Endometrial microvascular endothelial cells (primary cell): ENCODE data around the gene SYK. TPM values are rescaled to one million over a fixed set of nuclear protein-coding genes. Genes with fewer than 3 reads are reported as not detected.

Experiments used
- in situ Hi-C: cut with HindIII; loops from 2 replicates; pipeline ENCODE4 v1.10.0; 2017; ENCODE audit warnings: low sequenced_read_pairs, low pct_unique_long_range_greater_than_20kb; ENCODE audit errors: inconsistent ontology term
- total RNA-seq: library from RNA; depleted of rRNA; stranded (reverse); fragments of >200 nt; gene quantifications from one replicate; pipeline ENCODE4 v1.2.3, GENCODE V29; 2015; ENCODE audit errors: inconsistent ontology term

SYK gene
- total RNA-seq, 1 donor from 2014 or later: not detected

DNA sequence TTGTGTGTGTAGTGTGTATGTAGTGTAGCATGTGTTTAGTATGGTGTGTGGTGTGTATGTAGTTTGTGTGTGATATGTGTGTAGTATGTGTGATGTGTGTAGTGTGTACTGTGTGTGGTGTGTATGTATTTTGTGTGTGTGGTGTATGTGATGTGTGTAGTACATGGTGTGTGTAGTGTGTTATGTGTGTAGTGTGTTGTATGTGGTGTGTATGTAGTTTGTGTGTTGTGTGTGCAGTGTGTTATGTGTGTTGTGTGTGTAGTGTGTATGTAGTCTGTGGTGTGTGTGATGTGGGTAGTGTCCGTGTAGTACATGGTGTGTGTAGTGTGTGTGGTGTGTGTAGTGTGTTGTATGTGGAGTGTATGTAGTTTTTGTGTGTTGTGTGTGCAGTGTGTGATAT lies 40.0 kb downstream of the SYK start:
- in situ Hi-C loops: no loop called here

DNA sequence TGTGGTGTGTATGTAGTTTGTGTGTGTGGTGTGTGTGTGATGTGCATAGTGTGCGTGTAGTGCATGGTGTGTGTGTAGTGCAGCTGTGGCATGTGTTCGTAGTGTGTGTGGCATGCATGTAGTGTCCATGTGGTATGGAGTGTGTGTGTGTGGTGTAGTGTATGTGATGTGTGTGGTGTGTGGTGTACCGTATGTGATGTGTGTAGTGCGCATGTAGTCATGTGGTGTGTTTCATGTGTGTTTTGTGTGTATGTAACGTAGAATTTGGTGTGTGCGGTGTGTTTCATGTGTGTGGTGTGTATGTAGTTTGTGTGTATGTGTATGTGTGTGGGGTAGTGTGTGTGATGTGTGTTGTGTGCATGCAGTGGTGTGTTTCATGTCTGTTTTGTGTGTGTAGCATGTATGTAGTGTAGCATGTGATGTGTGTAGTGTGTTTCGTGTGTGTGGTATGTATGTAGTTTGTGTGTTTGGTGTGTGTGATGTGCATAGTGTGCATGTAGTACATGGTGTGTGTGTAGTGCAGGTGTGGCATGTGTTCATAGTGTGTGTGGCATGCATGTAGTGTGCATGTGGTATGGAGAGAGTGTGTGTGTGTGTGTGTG lies 40.7 kb downstream of the SYK start:
- in situ Hi-C loops: no loop called here

DNA sequence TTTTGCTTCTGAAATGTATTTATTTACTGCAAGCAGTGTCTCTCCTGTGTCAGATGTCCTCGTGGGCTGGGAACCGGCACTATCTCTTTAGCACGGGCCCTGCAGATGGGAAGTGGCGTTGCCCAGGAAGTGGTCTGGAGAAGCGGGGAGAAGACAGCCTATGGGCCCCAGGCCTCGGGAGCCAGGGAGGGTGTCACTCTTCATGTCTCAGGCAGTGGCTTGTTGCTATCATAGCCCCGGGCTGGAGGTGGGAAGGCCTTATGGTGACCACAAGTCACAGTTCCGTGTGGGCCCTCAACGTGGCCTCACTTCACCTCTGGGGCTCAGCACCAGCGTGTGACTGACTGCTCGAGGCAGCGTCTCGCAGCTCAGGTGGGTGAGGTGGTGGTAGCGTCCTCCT lies 41.4 kb downstream of the SYK start:
- in situ Hi-C loops: no loop called here

DNA sequence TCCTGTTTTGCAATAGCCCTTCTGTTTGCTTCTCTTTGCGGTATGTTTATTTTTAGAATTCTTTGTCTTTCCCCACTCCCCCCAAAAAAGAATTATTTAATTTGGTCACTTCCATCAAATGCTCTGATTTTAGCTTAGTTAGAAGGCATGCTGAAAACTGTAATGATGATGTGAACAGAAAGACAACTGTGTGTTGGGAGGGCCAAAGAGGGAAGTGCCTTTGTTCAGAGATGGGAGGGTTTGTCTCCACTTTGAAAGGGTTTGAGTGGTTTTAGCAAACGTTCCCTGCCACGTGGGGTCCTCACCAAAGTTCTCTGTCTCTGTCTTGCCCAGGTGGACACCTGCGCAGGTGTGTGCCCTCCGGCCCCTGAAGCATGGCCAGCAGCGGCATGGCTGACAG lies 41.9 kb downstream of the SYK start:
- in situ Hi-C loops: no loop called here

DNA sequence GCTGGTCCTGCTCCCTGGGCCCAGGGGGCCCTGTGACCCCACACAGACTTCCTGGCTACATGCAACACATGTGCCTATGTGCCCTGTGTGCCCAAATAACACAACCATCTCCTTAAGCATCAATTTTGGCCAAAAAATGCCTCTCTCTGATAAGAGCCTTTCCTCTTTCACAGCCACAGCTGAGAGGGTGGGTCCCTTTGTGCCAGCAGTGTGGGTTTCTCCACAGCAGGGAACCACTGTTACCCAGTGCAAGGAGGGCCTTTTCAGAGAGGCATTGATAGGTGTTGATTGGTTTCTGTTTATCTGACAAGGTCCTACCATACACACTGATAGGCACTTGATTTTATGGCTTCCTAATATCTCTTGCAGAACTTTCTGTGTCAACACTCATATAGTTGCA lies 42.7 kb downstream of the SYK start:
- in situ Hi-C loops: no loop called here

DNA sequence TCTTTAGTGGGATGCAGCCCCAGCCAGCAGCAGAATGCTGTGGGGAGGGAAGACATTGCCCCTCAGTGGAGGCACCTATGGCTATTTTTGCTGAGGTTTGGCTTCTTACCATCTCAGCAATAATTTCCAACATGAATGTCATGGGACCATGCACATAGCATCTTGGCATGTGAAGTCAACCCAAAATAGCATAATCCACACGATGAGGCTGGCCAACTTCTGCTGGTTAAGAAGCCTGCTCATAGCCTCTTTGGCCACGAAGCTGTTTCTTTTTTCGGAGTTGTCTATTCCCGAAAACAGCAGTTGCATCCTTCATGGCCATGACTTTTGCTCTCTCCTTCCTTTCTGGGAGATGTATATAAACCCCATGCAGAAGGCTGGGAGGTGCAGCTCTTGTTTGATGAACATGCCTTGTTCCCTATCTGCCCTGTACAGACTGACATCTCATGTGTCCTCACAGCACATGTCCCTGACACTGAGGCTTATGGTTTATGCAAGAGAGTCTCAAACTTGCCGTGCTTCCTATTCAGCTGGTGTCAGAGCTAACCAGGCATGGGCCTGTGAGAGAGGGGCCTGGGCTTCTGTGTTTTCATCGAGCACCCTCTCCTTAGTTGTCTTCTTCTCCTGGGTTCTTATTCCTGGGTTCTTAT lies 45.3 kb downstream of the SYK start:
- in situ Hi-C loops: no loop called here

DNA sequence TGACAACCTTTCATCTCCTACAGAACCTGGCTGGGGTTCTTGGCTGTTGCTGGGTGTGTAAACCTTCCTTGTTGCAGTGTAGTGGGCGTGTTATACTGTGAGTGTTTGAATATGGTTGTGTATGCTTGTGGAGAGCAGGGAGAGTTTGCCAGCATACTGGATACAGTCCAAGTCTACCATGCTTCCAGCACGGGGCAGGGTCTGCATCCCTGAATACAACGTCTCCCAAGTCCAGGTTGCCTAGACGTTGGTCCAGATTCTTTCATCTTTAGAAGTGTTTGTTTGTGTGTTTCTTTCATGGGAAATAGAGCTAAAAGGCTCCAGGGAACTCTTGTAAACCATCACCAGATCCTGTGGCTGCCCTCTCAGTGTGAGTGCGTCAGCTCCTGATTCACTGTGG lies 46.4 kb downstream of the SYK start:
- in situ Hi-C loops: no loop called here

DNA sequence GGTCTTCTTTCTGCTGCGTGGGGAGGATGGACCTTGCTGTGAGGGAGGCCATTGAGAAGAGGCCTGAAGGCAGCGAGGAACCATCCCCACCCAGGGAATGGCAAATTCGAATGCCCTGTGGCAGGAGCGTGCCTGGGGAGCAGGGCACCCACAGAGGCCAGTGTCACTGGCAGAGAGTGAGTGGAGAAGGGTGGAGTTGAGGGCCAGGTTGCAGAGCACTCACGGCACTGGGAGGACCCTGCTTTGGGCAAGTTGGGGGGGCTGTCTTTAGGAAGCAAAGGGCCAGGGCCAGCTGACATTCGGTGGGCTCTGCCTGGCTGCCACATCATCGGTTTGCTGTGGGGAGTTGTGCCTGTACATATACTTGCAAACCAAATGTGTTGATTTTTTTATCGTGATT lies 47.2 kb downstream of the SYK start:
- in situ Hi-C loops: no loop called here

DNA sequence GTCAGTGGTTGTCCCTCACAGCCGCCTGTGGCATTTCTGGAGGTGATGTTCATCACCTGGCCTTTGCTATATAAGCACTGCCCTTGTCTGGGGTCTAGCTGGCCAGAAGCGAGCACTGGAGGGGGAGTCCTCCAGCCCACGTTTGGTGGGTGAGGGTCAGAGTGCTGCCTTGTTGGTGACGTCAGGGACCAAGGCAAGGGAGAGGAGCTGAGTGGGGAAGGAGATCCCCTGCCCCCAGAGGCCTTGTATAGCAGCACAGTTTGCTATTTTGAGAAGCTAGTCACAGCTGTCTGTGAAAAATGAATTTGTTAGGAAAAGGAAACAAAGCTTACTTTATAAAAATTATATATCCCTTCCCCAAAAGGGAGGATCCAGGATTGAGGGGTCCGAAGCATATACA lies 49.8 kb downstream of the SYK start:
- in situ Hi-C loops: no loop called here

DNA sequence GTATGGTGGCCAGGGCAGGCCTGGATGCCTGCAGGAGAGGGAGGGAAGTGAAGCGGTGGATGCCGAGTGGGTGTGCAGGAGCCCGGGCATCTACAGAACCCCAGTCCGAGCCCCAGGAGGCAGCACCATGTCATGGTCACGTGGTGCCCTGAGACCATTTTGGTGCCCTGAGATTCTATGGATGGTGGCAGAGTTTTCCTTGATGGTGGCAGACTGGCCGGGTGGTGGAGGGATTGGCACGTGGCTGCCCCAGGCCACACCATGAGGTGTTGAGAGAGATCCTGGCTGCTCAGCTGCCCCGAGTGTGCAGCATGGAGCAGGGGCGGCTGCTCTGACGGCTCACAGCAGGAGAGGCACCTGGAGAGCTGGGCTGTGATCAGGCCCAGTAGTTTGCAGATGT lies 52.3 kb downstream of the SYK start:
- in situ Hi-C loops: no loop called here

DNA sequence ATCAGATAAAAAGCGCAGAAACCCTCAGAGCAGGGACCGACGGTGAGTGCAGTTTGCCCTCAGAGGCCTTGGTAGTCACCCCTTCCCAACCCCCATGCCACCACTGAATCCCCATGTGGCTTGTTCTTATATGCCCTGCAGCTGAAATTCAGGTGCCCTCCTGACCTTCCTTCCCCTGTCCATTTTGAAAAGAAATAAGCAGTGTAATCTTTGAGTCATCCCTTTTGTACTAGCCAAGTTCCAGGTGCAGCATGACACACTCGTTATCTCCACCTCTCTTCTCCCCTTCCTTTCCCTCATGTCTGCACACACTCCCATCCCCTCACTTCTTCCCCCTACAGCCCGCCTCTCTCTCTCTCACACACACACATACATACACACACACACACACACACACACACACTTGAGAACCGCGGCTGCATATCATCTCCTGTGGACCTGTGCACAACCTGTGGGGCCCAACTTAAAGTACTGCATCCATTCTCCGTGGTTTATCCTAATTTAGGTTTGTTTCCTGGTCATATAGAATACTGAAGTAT lies 53.1 kb downstream of the SYK start:
- in situ Hi-C loops: no loop called here

DNA sequence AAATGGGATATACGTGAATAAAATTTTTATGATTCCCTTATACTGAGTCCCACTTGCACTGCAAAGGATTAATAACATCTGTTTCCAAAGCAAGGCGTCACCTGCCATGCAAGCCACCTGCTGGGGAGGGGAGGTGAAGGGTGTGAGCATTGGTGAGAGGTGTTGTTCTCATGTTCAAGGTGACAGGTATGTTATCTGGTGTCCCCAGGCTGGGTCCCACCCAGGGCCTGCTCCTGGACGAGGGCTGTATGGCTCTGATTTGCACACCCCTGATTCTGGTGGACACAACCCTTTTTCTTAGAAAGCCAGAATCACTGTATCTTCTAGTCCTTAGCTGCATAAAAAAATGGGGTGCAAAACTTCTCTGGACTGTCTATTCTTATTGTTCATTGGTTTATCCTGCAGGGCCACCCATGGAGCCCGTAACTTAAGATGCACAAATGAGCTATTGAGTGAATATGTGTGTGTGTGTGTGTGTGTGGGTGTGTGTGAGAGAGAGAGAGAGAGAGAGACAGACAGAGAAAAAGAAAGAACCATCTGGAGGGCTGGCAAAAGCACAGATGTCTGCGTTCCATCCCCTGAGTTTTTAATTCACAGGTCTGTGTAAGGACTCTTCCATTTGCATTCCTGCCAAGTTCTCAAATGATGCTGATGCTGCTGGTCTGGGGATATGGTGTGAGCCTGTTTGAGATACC lies 53.7 kb downstream of the SYK start:
- in situ Hi-C loops: no loop called here

DNA sequence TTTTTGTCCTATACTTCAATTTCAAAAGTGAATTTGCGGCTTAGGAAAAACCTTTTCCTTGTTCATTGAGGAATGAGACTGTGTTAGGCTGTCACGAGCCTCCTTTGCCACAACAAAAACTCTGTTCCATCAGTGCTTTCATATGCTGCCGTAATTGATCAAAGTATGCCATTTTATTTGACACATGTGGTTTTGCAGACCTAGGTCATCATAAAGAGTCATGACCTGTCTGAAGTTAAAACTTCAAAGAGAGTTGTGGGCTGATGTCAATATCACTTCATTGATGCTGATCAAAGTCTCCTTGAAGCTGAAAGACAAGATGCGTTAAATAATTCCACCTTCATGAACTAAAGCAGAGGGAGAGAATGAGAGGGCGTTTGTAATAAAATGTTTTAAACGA lies 55.5 kb downstream of the SYK start:
- in situ Hi-C loops: no loop called here

DNA sequence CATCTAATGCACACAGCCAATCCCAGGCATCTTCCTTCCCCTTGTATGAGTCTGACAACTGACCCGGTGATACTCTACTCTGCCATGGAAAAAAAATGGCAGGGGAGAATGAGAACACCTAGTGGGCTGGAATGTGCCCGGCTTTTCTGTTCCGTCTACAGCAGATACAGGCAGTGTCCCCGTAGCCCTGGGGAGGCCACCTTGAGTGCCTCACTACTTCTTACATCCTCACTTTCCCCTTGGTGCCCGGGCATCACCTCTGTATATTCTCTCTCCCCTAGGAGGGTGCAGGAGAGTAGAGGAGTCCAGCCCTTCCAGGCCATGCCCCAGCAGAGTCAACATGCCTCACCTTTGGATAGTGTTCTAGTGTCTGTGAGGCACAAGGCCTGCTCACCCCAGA lies 56.2 kb downstream of the SYK start:
- in situ Hi-C loops: no loop called here

DNA sequence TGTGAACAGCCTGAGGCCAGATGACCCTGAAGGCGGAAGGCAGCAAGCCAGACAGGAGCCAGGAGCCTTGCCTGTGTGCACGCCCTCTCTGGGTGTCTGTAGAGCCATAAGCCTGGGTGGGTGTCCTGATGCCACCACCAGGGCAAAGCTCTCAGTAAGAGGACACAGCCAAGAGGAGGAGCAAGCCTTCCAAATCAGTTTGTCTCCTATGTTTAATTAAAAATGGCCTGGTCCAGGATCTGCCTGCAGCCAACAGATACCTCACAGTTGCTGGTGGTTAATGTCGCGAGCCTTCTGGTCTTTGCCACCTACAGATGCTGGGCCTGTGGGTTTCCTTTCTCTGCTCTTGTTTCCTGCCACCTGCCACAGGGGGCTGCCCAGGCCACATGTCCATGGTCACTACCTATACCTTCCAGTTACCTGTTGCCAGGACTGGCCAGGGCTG lies 56.9 kb downstream of the SYK start:
- in situ Hi-C loops: no loop called here

DNA sequence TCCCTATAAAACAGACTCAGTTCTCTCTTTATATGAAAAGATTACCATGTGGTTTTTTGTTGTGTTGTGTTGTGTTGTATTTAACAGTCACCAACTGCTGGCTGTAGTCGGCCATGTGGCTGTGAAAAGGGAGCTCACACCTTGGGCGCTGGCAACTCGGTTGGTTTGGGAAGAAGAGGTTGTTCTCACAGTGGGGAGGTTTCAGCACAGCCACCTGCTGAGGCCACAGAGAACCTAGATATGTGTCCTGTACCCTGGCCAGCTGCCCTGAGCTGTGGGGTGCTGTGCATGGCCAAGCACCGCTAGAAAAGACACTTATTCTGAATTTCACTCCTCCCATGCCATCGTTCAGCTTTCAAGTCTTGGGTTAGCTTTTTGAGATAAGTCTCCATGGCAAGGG lies 58.8 kb downstream of the SYK start:
- in situ Hi-C loops: no loop called here

DNA sequence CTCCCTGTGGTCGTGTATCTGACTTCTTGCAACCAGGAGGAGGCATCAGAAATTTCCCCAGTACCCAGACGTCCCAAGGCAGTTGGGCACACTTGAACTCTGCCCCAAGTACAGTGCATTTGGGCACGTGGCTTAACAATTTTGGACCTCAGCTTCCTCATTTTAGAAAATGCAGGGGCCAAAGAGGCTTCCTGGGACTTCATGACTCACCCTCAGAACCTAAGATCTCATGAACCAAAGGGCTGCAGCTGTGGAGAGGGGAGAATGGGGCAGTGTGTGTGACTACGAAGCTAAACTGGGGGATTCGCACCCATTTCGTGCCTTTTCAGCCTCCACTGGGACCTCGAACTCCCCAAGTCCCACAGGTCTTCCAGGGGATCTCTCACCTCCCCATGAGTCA lies 59.2 kb downstream of the SYK start:
- in situ Hi-C loops: no loop called here

DNA sequence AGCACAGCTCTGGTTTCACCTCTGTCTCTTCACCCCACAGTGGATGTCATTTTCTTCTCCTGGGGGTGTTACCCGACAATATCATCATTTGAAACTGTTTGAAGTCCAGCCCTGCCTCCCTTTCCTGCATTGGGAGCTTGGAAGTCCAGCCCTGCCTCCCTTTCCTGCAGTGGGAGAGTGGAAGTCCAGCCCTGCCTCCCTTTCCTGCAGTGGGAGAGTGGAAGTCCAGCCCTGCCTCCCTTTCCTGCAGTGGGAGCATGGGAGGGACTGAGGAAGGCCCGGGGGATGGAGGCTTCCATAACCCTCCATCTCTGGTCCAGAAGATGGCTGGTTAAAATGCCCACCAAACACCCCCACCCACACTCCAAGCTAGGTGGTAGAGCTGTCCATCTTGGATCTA lies 59.8 kb downstream of the SYK start:
- in situ Hi-C loops: no loop called here

DNA sequence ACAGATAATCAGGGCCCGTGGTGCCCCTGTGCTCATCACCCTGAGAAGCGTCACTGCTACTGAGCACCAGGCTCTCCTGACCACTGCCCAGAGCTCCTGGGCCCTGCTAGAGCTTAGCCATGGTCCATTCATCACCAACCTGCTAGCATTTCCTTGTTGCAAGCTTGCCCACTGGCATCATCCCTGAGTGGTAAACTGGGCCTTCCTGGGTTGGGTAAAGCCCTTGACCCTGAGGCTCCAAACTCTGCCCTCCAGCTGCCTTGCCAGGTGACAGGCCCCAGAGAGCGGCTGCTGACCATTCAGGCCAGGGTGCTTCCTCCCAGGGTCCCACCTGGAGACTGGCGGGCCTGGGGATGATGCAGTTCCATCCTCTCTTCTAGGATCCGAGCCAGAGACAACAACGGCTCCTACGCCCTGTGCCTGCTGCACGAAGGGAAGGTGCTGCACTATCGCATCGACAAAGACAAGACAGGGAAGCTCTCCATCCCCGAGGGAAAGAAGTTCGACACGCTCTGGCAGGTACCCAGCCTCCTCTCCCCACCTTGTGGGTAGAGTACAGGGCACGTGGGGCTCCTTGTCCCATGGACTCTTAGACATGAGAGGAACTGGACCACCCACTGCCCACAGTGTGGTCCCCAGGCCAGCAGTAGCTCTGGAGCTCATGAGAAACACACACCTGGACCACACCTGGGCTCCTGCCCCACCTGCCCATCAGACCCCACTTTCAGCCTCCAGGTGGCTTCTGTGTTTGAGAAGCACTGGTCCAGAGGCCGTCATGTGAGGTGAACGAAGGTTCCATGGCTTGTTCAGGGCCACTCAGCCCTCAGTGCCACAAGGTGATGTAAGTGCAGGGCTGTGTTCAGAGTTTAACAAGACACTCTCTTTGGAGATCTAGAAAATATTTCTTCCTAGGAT lies 60.5 kb downstream of the SYK start:
- in situ Hi-C loops: no loop called here
